OCI-LY7 (cell line): ENCODE results near the gene DUSP22. TPM values are rescaled to one million over a fixed set of nuclear protein-coding genes. Genes with fewer than 3 reads are reported as not detected.
A peak's percentile ranks its signal among the peaks of the same experiment; 100 is the strongest.

Experiments used
- BruUV-seq: library from RNA; stranded (reverse); fragments of 400-500 nt; replicated peaks from 2 replicates; lab custom pipeline; 2021; lab: Mats Ljungman, UMichigan
- CTCF ChIA-PET: fragments of 300-600 bp; sonication (Branson Sonifier 250); formaldehyde crosslinking; loops from one replicate; lab custom pipeline; 2022; ENCODE audit warnings: antibody characterized with exemption; ENCODE audit not compliant: unreplicated experiment; lab: Charles Lee
- POLR2A ChIA-PET: fragments of 300-600 bp; sonication (Branson Sonifier 250); formaldehyde crosslinking; loops from one replicate; lab custom pipeline; 2022; ENCODE audit warnings: antibody characterized with exemption; lab: Charles Lee
- DNase-seq: peaks from one replicate; pipeline ENCODE4 v3.0.0-alpha.2; 2015; ENCODE audit warnings: low spot score
- H2AFZ ChIP-seq: fragments of 200-600 bp; sonication (generic), shearing (Covaris generic); 2 replicates; pipeline ENCODE4 v1.6.1; 2014; ENCODE audit warnings: mild to moderate bottlenecking, antibody characterized with exemption, low read length, moderate library complexity
- H3K27ac ChIP-seq: fragments of 200-600 bp; sonication (generic); 2 replicates; pipeline ENCODE4 v1.5.1; 2014; ENCODE audit warnings: mixed run types, low read depth, mild to moderate bottlenecking, moderate library complexity, low read length, inconsistent platforms; ENCODE audit not compliant: poor library complexity, severe bottlenecking
- H3K36me3 ChIP-seq: fragments of 200-600 bp; sonication (generic); 2 replicates; pipeline ENCODE4 v1.6.1; 2014; ENCODE audit warnings: mild to moderate bottlenecking, antibody characterized with exemption, low read length, moderate library complexity, mixed read lengths; ENCODE audit not compliant: insufficient read depth
- H3K4me1 ChIP-seq: fragments of 200-600 bp; sonication (generic); 2 replicates; pipeline ENCODE4 v1.5.1; 2014; ENCODE audit warnings: mild to moderate bottlenecking, low read length; ENCODE audit not compliant: insufficient read depth, poor library complexity, severe bottlenecking
- H3K4me2 ChIP-seq: fragments of 200-600 bp; sonication (generic); 2 replicates; pipeline ENCODE4 v1.6.1; 2014; ENCODE audit warnings: mild to moderate bottlenecking, low read length
- H3K4me3 ChIP-seq: fragments of 200-600 bp; sonication (generic); 2 replicates; pipeline ENCODE4 v1.5.1; 2014; ENCODE audit warnings: mild to moderate bottlenecking, low read depth, low read length; ENCODE audit not compliant: poor library complexity, severe bottlenecking
- H3K79me2 ChIP-seq: fragments of 200-600 bp; sonication (generic); 2 replicates; pipeline ENCODE4 v1.6.1; 2016; ENCODE audit warnings: low read depth, mild to moderate bottlenecking, low read length, moderate library complexity, mixed read lengths; ENCODE audit not compliant: insufficient read depth
- H3K9me2 ChIP-seq: fragments of 200-600 bp; sonication (generic); 2 replicates; pipeline ENCODE4 v1.6.1; 2016; ENCODE audit warnings: mild to moderate bottlenecking, low read length, mixed read lengths; ENCODE audit not compliant: insufficient read depth
- H3K9me3 ChIP-seq: fragments of 200-600 bp; sonication (generic); 2 replicates; pipeline ENCODE4 v1.6.1; 2014; ENCODE audit warnings: mild to moderate bottlenecking, mixed run types, low read length, mixed read lengths
- H4K20me1 ChIP-seq: fragments of 200-600 bp; sonication (generic); 2 replicates; pipeline ENCODE4 v1.6.1; 2014; ENCODE audit warnings: mild to moderate bottlenecking, antibody characterized with exemption, low read length, moderate library complexity, mixed read lengths; ENCODE audit not compliant: insufficient read depth
- EZH2phosphoT487 ChIP-seq: fragments of 200-600 bp; sonication (generic); IDR thresholded peaks from 2 replicates; pipeline ENCODE4 v1.6.1; 2018; ENCODE audit warnings: low read depth, borderline replicate concordance, mild to moderate bottlenecking, mixed run types, antibody characterized with exemption, low read length, moderate library complexity, mixed read lengths
- intact Hi-C: fragments of 100-400 bp; cut with micrococcal nuclease; formaldehyde crosslinking; loops from one replicate; pipeline ENCODE4 v1.10.0; 2022; ENCODE audit not compliant: unreplicated experiment
- total RNA-seq, 2 experiments: library from RNA; depleted of rRNA in 1 of 2; stranded (reverse); fragments of >200 nt in 1 of 2; shearing (Covaris generic) in 1 of 2; gene quantifications; 2 replicates each; pipeline ENCODE4 v1.2.3, GENCODE V29; 2014 to 2022
- TF ChIP-seq, protein P1 (sequence below): fragments of 200-600 bp; sonication (generic); conservative IDR thresholded peaks from 2 replicates; pipeline ENCODE4 v1.5.1; 2014; ENCODE audit warnings: mild to moderate bottlenecking, antibody characterized with exemption, low read length, moderate library complexity, mixed read lengths

The DUSP22 gene
- total RNA-seq, 2 experiments from 2014 or later = 149 to 171 TPM

DNA sequence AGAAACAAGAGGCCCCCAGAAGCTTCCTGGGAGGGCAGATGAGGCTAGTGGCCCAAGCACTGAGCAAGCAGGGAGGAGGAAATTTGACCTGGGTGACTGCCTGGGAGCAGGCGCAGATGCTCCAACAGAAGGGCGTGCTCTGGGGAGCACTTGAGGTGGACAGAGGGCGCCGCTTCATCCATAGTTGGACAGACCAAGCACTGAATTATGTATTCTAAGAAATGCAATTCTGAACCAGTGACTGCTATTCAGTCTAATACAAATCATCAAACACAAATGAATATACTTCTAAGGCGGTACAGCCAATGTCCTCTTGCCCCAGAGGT lies 70.6 kb downstream of the DUSP22 start:
- TF ChIP-seq EZH2phosphoT487 = no peak
- TF ChIP-seq, protein P1, sequence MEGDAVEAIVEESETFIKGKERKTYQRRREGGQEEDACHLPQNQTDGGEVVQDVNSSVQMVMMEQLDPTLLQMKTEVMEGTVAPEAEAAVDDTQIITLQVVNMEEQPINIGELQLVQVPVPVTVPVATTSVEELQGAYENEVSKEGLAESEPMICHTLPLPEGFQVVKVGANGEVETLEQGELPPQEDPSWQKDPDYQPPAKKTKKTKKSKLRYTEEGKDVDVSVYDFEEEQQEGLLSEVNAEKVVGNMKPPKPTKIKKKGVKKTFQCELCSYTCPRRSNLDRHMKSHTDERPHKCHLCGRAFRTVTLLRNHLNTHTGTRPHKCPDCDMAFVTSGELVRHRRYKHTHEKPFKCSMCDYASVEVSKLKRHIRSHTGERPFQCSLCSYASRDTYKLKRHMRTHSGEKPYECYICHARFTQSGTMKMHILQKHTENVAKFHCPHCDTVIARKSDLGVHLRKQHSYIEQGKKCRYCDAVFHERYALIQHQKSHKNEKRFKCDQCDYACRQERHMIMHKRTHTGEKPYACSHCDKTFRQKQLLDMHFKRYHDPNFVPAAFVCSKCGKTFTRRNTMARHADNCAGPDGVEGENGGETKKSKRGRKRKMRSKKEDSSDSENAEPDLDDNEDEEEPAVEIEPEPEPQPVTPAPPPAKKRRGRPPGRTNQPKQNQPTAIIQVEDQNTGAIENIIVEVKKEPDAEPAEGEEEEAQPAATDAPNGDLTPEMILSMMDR = no peak
- ChIA-PET CTCF (no interaction called here), POLR2A (interaction anchor here (0.6 to 8.0 kb wide), 13 partner anchors 8 to 179 kb away, joined by 3 to 81 read pairs (median 4); partner anchors contain the start of gene IRF4)
- no TSS peak for BruUV-seq
- no peaks in the 10 kb centered on the region for H4K20me1 ChIP-seq
- peaks cover 100% of the 10 kb centered on the region for H3K4me1 ChIP-seq
- H3K27ac ChIP-seq = peak overlapping the region; percentile 95
- no peaks in the 10 kb centered on the region for H3K9me3 ChIP-seq
- no peak overlapping the region for H3K4me2 ChIP-seq
- intact Hi-C loops = no loop called here
- DNase-seq = no peak
- H3K4me3 ChIP-seq = no peak overlapping the region
- H3K36me3 ChIP-seq = no peaks in the 10 kb centered on the region
- no peaks in the 10 kb centered on the region for H3K9me2 ChIP-seq
- no peaks in the 10 kb centered on the region for H3K79me2 ChIP-seq
- H2AFZ ChIP-seq = no peak overlapping the region

DNA sequence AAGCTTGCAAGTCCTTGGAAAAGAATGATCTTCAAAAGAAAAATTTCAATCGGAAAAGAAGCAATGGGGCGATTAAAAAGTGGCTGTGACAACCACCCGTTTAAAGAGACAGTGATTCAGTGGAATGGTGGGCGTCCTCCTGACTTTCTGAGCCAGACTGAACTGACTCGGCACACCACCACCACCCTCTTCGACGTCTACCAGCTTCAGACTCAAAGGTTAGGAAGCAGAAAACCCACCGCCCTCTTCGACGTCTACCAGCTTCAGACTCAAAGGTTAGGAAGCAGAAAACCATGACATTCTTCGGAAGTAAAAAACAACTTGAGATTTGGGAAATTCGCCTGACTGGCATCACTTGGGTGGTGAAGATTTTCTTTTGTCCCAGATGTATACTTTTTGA lies 71.0 kb downstream of the DUSP22 start:
- peaks cover 100% of the 10 kb centered on the region for H3K4me1 ChIP-seq
- DNase-seq = no peak
- H3K9me2 ChIP-seq = no peaks in the 10 kb centered on the region
- no peaks in the 10 kb centered on the region for H3K79me2 ChIP-seq
- ChIA-PET CTCF (no interaction called here), POLR2A (interaction anchor here (0.6 to 8.0 kb wide), 11 partner anchors 8 to 53 kb away, joined by 3 to 81 read pairs (median 4); partner anchors contain the start of gene IRF4)
- TF ChIP-seq, protein P1 = no peak
- TF ChIP-seq EZH2phosphoT487 = no peak
- peak overlapping the region; percentile 69 for H3K4me2 ChIP-seq
- H4K20me1 ChIP-seq = no peaks in the 10 kb centered on the region
- no TSS peak for BruUV-seq
- no peak overlapping the region for H2AFZ ChIP-seq
- H3K4me3 ChIP-seq = no peak overlapping the region
- H3K27ac ChIP-seq = peak overlapping the region; percentile 95
- intact Hi-C loops = no loop called here
- H3K9me3 ChIP-seq = no peaks in the 10 kb centered on the region
- no peaks in the 10 kb centered on the region for H3K36me3 ChIP-seq

DNA sequence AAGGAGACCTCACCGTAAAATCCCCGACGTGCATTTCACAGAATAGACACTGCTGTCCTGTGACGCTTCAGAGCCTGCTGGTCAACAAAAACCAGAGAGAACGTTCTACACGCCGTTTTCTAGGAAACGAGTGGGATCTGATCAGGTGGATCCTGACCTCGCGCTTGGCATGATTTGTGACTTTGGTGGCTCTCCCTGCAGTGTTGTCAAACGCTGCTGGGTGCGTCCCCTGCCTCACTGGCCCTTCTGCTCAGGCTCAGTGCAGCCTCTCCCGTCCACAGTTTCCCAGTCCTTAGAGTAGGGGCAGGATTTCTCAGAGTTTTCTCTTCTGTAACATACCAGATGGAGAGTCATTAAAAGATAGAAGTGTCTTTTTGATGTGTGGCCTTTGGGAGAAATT lies 71.6 kb downstream of the DUSP22 start:
- Histone ChIP-seq H2AFZ (peak overlapping the region; percentile 5; the same call in 1 of the 2 replicates), H3K27ac (peak overlapping the region; percentile 95), H3K4me1 (peaks cover 94% of the 10 kb centered on the region), H3K4me3 (peak overlapping the region; percentile 45), H4K20me1 (no peaks in the 10 kb centered on the region), H3K9me3 (no peaks in the 10 kb centered on the region), H3K79me2 (no peaks in the 10 kb centered on the region), H3K4me2 (peak overlapping the region; percentile 69), H3K36me3 (no peaks in the 10 kb centered on the region), H3K9me2 (no peaks in the 10 kb centered on the region)
- ChIA-PET CTCF (interaction anchor here (1.1 to 2.3 kb wide), 2 partner anchors 7 to 41 kb away, joined by 3 to 5 read pairs; no protein-coding TSS in a partner anchor), POLR2A (interaction anchor here (0.6 to 8.0 kb wide), 16 partner anchors 8 to 70 kb away, joined by 3 to 81 read pairs (median 6); partner anchors contain the start of gene IRF4)
- no TSS peak for BruUV-seq
- no peak for TF ChIP-seq EZH2phosphoT487
- TF ChIP-seq, protein P1 = no peak
- intact Hi-C loops = loop anchor here (1.0 to 2.0 kb wide), 4 partner anchors 27 to 145 kb away; partner anchors contain the start of genes DUSP22 and IRF4
- no peak for DNase-seq
